Breast epithelium (tissue), 3 donors: Measurements from ENCODE around the gene BOK.

Experiments used
- POLR2A ChIP-seq: fragments of 450-650 bp; IDR thresholded peaks from one replicate; pipeline ENCODE4 v1.6.1; 2016; ENCODE audit warnings: antibody characterized with exemption, mild to moderate bottlenecking, moderate library complexity
- TF ChIP-seq, protein P1 (sequence below), 3 donors: fragments of 450-650 bp; IDR thresholded peaks; one replicate each; pipeline ENCODE4 v1.5.1; 2016 to 2017; ENCODE audit warnings: antibody characterized with exemption in 3 of 3, mild to moderate bottlenecking in 3 of 3, moderate library complexity in 3 of 3

DNA sequence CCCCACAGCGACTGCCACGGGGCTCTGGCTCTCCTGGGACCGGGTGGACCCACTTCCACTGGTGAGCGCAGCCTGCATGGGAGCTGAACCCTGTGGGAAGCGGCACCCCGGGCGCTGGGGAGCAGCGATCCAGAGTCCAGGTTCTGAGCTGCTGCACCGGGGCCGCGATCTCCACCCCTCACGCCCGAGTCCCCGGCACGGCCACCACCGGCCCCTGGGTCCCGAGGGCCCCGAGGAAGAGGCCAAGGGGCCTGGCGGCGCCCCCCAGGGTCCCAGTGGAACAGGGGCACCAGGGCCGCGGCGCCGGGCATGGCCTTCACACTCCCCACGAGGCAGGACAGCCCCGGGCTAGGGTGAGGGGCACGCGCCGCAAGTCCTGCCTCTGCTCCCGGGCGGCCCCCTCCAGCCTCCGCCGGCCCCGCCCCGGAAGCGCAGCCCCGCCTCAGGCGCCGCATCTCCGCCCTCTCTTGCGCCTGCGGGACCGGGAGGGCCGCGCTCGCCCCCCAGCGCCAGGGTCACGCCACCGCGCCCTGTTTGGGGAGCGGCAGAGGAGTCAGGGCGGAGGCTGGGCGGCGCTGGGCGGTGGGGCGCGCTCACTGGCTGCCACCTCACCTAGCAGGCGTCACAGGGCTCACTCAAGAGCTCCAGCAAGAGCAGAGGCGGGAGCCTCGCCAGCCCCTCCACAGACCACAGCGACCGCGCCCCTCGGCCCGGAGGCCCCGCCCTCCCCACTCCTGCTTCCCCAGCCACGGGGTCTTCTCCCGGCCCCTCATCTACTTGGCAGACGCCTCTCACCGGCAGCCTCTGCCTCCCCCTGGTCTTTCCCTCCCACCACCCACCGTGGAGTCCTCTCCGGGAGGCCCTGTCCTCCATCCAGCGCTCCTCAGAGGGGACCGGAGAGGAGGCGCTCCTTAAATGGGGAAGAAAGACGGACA, 51.6 kb downstream of the BOK start:
- no peak for TF ChIP-seq POLR2A
- TF ChIP-seq, protein P1, sequence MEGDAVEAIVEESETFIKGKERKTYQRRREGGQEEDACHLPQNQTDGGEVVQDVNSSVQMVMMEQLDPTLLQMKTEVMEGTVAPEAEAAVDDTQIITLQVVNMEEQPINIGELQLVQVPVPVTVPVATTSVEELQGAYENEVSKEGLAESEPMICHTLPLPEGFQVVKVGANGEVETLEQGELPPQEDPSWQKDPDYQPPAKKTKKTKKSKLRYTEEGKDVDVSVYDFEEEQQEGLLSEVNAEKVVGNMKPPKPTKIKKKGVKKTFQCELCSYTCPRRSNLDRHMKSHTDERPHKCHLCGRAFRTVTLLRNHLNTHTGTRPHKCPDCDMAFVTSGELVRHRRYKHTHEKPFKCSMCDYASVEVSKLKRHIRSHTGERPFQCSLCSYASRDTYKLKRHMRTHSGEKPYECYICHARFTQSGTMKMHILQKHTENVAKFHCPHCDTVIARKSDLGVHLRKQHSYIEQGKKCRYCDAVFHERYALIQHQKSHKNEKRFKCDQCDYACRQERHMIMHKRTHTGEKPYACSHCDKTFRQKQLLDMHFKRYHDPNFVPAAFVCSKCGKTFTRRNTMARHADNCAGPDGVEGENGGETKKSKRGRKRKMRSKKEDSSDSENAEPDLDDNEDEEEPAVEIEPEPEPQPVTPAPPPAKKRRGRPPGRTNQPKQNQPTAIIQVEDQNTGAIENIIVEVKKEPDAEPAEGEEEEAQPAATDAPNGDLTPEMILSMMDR (IDR thresholded peaks at IDR 0.05): peak in 2 of 3 donors; percentile 19 to 34
